GM18498 (cell line): ENCODE measurements around the gene TTN.
"Not testable (repeated sequence)": the region's sequence is repeated elsewhere in the genome, so short reads cannot be mapped to it uniquely, and the experiment has no call there.

Experiments used
- ATAC-seq: cut with Tn5 transposase; IDR thresholded peaks from one replicate; pipeline ENCODE4 v1.9.1; 2021; ENCODE audit warnings: mild to moderate bottlenecking, moderate library complexity; ENCODE audit not compliant: unreplicated experiment

Gene TTN

GRCh38 chr2:178542161-178542560 lies 265.1 kb downstream of the TTN start:
- ATAC-seq, result no peak

- ATAC-seq, result no peak
These were observed 271.2 kb downstream of the TTN start for GRCh38 chr2:178536037-178536436.

DNA sequence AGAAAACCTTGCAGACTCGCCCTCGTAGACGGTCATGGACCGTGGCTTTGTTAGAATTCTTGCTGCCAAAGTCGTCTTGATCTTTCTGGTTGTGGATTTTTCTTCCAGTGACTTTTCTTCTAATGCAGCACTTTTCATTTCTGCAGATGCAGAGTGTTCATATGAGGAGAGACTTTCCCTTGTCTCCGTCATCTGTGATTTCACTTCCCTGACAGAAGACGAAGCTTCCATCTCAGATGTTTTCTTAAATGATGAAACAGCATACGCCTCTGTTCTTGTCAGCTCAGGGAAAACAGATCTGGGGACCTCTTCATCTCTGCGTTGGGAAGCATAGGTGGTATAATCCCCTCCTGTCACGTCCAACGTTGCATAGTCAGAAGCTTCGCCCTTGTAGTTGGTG lies 276.1 kb downstream of the TTN start:
- no peak for ATAC-seq

GRCh38 chr2:178530625-178531142 lies 276.5 kb downstream of the TTN start:
- ATAC-seq, result peak; percentile 98

GRCh38 chr2:178530131-178530530 lies 277.1 kb downstream of the TTN start:
- peak; percentile 5 for ATAC-seq

- no peak for ATAC-seq
These were observed 278.0 kb downstream of the TTN start for GRCh38 chr2:178529194-178529593.

GRCh38 chr2:178528647-178529046 lies 278.6 kb downstream of the TTN start:
- ATAC-seq, result no peak

GRCh38 chr2:178527592-178527991 lies 279.6 kb downstream of the TTN start:
- no peak for ATAC-seq

- ATAC-seq, result no peak
These were observed 281.0 kb downstream of the TTN start for GRCh38 chr2:178526256-178526655.

GRCh38 chr2:178525460-178525859 lies 281.8 kb downstream of the TTN start:
- ATAC-seq, result not testable (repeated sequence)

DNA sequence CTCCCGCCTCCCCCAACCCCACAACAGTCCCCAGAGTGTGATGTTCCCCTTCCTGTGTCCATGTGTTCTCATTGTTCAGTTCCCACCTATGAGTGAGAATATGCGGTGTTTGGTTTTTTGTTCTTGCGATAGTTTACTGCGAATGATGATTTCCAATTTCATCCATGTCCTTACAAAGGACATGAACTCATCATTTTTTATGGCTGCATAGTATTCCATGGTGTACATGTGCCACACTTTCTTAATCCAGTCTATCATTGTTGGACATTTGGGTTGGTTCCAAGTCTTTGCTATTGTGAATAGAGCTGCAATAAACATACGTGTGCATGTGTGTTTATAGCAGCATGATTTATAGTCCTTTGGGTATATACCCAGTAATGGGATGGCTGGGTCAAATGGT lies 282.2 kb downstream of the TTN start:
- ATAC-seq, result not testable (repeated sequence)

- ATAC-seq, result no peak
These were observed 283.6 kb downstream of the TTN start for GRCh38 chr2:178523596-178524134.

DNA sequence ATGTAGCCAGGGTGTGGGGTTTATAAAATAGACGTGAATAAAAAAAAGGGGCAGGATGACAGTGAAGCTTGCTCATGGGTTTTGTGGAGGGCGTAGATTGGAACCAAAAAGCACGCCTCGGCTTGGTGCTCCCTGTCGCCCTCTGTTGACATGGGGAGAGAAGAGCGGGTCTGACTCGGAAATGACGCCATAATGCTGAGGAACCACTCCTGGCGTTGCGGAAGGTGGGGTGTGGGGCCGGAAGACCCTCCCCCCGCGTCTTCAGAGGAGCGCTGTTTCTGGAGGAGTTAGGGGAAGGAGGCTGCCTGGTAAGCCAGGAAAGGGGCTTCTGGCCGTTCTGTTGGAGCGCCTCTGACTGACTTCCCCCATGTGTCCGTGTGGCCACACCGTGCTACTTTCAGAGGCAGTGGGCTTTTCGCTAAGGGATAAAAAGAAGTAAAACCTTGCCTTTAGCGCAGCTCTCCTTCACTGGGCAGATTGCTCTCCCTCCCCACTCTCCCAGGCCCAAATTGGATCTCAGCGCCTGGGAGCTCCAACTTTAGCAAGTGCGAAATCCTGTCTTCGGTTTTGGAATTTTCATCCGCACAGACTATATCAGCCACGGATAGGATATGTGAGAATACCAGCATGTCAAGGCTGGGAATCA lies 284.1 kb downstream of the TTN start:
- peak; percentile 96 for ATAC-seq

GRCh38 chr2:178521304-178522150 lies 285.7 kb downstream of the TTN start:
- no peak for ATAC-seq

DNA sequence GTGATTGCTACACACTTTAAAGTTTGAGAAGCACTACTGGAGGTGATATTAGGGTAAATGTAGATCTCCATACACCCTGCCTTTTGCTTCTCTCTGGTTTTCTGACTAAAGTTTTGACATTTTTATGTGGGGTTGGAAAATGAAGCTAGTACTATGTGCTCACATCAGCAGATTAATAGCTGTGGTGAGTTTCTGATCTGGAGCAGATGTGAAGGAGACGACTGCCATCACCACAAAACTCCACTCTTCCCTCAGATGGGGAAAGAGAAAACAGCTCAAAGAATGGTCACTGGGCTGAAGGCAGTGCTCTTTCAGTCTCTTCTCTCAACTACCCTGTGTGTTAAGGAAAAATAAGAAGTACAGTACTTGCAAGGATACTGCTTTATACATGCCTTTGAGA lies 289.7 kb downstream of the TTN start:
- no peak for ATAC-seq

- no peak for ATAC-seq
These were observed 292.6 kb downstream of the TTN start for GRCh38 chr2:178514664-178515063.

DNA sequence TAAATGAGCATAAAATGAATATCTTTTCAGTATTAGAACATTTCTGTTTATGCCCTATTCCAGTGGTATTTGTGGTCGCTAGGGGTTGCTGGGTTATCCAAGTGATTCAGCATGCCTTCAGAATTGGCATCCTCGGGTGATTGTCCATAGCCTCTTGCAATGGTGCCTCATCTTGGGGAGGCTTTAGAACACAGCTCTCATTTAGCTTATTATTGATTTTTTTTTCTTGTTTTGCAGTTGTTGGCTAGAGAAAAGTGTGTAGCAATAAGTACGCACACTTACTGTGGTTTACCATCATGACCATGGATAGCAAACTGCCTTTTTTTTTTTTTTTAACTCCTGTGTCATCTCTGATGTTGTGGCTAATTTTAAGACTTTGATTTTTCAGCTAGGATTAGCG lies 293.3 kb downstream of the TTN start:
- no peak for ATAC-seq

DNA sequence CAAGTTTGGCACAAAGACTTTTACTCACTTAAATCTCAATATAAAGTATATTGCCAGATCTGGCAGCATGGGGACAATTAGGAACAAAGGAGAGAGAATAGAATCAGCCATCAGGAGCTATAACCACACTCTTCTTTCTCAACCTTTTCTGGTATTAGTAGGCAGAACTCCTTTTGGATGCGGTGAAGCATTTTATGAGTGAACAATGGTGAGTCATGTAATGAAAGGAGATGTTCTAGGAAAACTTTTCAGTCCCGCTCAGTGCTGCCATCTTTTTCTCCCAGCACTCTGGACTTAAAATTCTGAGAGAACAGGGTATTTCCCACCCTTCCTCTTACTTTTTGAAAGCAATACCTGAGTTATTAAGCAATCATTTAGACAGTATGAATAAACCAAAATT lies 294.7 kb downstream of the TTN start:
- no peak for ATAC-seq

- ATAC-seq, result no peak
These were observed 296.8 kb downstream of the TTN start for GRCh38 chr2:178510384-178510783.

DNA sequence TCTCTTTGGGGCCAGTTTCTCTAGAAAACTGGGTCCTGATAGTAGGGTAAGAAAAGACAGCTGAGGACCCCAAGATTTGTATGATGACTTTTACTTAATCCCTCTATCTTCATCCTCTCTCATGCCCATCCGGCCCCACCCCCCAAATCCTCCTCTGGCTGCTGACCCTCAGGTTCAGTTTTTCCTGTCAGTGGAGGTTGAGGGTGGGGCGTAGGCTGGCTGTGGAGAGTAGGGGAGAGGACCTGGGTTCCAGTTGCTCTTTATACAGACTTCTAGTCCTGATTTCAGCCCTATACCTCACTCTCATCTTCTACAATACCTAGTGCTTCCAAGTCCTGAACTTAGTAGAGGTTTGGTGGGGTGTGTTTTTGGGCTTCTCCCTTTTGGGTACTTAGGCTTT lies 298.6 kb downstream of the TTN start:
- no peak for ATAC-seq

DNA sequence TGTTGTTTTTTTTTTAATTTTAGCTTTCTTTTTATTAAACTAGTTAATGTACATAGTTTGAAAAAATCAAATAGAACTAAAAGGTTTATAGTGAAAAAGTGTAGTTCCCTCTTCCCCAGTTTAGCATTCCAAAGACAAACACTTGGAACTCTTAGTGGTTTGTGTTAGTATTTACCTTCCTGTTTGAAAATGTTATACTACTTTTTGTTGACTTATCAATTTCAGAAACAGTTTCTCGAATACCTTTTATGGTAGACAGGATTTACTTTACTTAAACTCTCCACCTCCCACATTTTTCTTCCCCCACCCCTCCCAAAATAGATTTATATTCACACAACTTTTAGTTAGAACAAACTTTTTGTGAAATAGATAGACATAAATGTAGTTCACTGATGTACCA lies 300.3 kb downstream of the TTN start:
- ATAC-seq, result no peak

- no peak for ATAC-seq
These were observed 300.7 kb downstream of the TTN start for GRCh38 chr2:178506524-178506923.
